Fibroblast of villous mesenchyme (primary cell): ENCODE data around the gene CSTPP1. TPM values are rescaled to one million over a fixed set of nuclear protein-coding genes. Genes with fewer than 3 reads are reported as not detected.

ENCODE experiments used
- DNase-seq: peaks from one replicate; pipeline ENCODE4 v3.0.0-alpha.2; 2010; ENCODE audit warnings: low read depth
- H3K4me3 ChIP-seq: 2 replicates; pipeline ENCODE4 v1.5.1; 2011; ENCODE audit warnings: low read depth, mild to moderate bottlenecking, low read length
- total RNA-seq: library from RNA; depleted of rRNA; stranded (reverse); fragments of >200 nt; gene quantifications from 2 replicates; pipeline ENCODE4 v1.2.3, GENCODE V29; 2012
- TF ChIP-seq, protein P1 (sequence below): IDR thresholded peaks from 2 replicates; pipeline ENCODE4 v1.5.1; 2012; ENCODE audit warnings: low read depth, mild to moderate bottlenecking, low read length; ENCODE audit not compliant: insufficient read depth

CSTPP1 gene
- total RNA-seq, 1 donor: 30.2 TPM

DNA sequence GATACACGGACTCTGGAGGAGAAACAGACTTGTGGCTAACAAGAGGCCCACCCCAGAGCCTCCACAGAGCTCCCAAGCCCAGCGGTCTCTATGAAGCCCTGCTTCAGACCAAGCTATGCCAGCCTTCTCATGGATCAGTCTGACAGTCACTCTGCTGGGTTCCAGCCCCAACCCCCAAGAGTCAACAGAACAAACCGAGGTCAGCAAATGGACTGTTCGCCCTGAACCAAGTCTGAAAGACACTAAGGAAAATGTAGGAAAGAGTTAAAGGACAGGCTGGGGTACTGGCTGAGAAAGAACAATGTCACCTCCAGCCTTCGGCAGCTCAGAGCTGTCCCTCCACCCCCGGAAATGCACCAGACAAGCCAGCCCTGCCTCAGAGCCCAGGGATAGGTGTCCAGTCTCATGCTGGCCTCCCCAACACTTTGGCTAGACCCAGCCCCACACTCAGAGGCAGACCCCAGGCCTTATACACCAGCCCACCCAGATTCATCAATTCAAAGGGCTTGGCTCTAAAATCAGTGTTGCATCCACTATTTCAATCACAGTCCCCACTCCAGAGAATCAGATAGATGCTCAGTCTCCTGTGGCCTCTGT lies 236.3 kb downstream of the CSTPP1 start:
- DNase-seq: no peak
- no peak overlapping the region for H3K4me3 ChIP-seq
- TF ChIP-seq, protein P1, sequence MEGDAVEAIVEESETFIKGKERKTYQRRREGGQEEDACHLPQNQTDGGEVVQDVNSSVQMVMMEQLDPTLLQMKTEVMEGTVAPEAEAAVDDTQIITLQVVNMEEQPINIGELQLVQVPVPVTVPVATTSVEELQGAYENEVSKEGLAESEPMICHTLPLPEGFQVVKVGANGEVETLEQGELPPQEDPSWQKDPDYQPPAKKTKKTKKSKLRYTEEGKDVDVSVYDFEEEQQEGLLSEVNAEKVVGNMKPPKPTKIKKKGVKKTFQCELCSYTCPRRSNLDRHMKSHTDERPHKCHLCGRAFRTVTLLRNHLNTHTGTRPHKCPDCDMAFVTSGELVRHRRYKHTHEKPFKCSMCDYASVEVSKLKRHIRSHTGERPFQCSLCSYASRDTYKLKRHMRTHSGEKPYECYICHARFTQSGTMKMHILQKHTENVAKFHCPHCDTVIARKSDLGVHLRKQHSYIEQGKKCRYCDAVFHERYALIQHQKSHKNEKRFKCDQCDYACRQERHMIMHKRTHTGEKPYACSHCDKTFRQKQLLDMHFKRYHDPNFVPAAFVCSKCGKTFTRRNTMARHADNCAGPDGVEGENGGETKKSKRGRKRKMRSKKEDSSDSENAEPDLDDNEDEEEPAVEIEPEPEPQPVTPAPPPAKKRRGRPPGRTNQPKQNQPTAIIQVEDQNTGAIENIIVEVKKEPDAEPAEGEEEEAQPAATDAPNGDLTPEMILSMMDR: no peak

DNA sequence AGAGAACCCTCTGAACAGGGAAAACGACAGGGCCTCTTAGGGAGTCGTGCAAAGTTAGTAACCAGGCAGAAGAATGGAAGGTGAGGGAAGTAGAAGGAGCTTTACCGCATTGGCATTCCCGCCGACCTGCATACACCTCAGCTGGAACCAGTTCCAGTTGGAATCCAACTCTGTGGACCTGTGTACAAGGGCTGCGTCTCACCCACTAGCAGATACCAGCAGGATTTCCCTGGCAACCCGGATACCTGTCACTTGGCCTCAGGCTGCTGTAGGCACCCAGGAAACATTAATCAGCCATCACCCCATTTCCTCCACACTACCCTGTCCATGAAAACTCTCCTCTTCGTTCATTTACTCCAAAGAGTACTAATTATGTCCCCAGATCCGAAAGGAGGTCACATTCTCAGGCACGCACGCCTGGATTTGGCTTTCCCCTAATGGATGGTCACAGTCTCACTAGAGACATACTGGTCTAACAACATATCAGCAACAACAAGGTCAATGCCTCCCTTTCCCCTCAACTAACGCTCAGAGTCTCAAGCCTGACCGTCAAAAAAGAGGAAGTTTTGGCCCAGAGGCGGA lies 239.3 kb downstream of the CSTPP1 start:
- DNase-seq: no peak
- H3K4me3 ChIP-seq: peak overlapping the region; percentile 99
- TF ChIP-seq, protein P1: no peak

DNA sequence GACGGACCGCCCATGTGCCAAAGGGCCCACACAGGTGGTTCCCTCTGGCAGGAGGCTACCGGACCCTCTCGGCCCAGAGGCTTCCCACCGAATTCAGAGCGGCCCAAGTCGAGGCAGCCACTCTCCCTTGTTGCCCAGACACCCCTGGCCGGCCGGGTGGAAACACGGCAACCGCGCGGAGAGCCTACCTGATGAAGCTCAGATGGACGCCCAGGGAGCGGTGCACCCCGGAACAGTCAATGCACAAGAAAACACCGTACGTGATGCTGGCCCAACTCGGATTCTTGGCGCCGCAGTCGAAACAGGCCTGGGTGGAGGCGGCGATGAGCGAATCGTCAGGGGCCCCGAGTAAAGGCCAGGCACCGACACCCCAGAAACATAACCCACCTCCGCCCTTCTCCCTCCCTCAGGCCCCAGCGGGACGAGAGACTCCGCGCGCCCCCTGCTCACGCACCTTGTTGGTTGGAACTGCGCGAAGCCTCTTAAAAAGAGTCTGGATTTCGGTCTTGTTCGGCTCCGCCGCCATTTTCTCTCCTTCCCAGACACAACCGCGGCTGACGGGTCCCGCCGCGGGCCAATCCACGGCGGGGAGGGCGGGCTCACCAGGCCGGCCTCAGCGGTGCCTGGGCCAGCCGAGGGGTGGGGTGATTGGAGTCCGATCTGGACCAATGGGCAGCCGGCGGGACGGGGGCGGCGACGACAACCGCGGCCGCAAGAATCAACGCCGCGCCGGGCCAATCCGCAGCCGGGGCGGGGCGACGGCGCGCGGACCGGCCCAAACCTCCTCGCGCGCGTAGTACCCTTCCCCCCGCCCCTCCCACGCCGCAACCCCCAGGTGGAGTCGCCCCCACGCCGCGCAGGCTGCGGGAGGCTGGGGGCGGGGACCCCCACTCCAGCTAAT lies 240.0 kb downstream of the CSTPP1 start, which contains the start of gene ARFGAP2:
TSS of gene ARFGAP2 (minus strand) at position 552 of the 901 bp plus-strand sequence. CDS start at position 526, 26 bp downstream.
- TF ChIP-seq, protein P1: no peak
- peak; percentile 97 for DNase-seq
- peak within 1 kb of the TSS; percentile 99 for H3K4me3 ChIP-seq

DNA sequence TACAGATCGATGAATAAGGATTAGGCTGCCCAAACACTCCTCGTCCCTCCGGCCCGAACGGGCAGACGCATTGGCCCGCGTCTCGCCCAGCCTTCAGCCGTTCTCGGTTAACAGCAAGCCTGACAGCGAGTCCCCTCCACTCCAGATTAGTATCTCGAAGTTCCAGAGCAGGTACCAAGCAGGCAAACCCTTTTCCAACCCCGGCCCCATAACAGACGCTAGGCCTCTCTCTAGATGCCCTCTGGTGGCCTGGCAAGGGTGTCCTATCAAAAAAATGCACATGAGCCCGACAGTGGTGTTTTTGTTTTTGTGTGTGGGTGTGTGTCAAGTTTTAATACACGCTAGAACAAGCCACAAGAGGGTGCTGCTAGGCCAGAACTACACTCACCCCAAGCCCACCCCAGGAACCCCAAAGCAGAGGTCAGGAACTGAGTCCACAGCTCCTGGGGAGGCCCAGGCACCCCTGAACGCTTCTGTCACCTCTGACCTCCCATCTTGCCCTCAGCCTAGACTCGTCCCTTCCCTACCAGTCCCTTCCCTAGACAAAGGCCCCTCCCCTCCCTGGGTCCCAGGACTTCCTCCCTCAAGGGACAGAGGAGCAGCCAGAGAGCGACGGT lies 240.8 kb downstream of the CSTPP1 start:
- peak overlapping the region; percentile 99 for H3K4me3 ChIP-seq
- peak; percentile 84 for DNase-seq
- TF ChIP-seq, protein P1: peak; percentile 67

DNA sequence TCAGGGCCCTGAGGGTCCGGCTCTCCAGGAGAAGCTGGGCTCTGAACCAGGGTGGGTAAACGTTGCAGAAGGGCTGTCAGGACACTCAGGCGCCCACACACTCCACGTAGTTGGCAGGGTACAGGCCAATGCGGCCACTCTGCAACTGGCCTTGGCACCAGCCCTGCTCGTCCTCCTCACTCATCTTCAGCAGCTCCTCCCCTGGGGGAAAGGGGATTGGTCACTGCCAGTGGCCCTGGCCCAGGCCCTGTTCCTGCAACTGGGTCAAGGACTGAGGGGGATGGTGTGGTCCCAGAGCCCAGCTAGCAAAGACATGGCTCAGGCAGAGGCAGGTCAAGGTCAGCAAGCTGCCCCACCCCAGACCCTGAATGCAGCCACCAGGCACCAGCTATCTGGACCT lies 241.3 kb downstream of the CSTPP1 start:
- no peak overlapping the region for H3K4me3 ChIP-seq
- DNase-seq: no peak
- TF ChIP-seq, protein P1: no peak

DNA sequence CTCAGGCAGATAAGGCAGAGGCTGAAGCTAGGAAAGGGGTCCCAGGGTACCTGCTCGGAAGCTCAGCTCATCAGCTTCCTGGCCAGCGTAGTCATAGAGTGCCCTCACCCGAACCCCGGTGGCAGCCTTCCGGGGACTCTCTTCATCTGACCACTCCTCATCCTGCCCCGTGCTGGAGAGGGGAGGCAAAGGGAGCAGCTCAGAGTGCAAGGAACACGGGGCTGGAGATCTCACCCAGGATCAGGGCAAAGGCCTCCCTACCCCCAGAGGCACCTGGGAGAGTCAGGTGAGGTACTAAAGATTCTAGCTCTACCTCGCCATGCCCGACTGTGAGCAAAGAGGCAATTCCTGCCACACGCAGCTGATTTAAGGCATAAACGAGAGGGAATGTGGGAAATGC lies 241.8 kb downstream of the CSTPP1 start:
- no peak overlapping the region for H3K4me3 ChIP-seq
- TF ChIP-seq, protein P1: no peak
- DNase-seq: no peak
